ENCODE data around the gene DDX31.

Gene DDX31

GRCh38 chr9:132597073-132597775, 72.6 kb downstream of the DDX31 start:
- H3K27ac ChIP-seq: no peak overlapping the region
- TF ChIP-seq CTCF (conservative IDR thresholded peaks at IDR 0.05) (no peak), ZFX (IDR thresholded peaks at IDR 0.05) (no peak)

- TF ChIP-seq ZFX (IDR thresholded peaks at IDR 0.05) (no peak), CTCF (conservative IDR thresholded peaks at IDR 0.05) (no peak)
- H3K27ac ChIP-seq: no peak overlapping the region
These were observed 73.6 kb downstream of the DDX31 start for GRCh38 chr9:132596200-132596599.

- no peak overlapping the region for H3K27ac ChIP-seq
- TF ChIP-seq CTCF (conservative IDR thresholded peaks at IDR 0.05) (no peak), ZFX (IDR thresholded peaks at IDR 0.05) (no peak)
These were observed 74.5 kb downstream of the DDX31 start for GRCh38 chr9:132595319-132595718.

GRCh38 chr9:132594412-132594811, 75.4 kb downstream of the DDX31 start:
- no peak overlapping the region for H3K27ac ChIP-seq
- TF ChIP-seq CTCF (conservative IDR thresholded peaks at IDR 0.05): no peak
- TF ChIP-seq ZFX (IDR thresholded peaks at IDR 0.05): no peak

- H3K27ac ChIP-seq: no peak overlapping the region
- no peak for TF ChIP-seq ZFX (IDR thresholded peaks at IDR 0.05)
- TF ChIP-seq CTCF (conservative IDR thresholded peaks at IDR 0.05): no peak
These were observed 77.3 kb downstream of the DDX31 start for GRCh38 chr9:132592451-132592850.

GRCh38 chr9:132591751-132592314, 78.0 kb downstream of the DDX31 start:
- no peak for TF ChIP-seq ZFX (IDR thresholded peaks at IDR 0.05)
- no peak for TF ChIP-seq CTCF (conservative IDR thresholded peaks at IDR 0.05)
- H3K27ac ChIP-seq: no peak overlapping the region

GRCh38 chr9:132591244-132591643, 78.5 kb downstream of the DDX31 start:
- TF ChIP-seq ZFX (IDR thresholded peaks at IDR 0.05) (no peak), CTCF (conservative IDR thresholded peaks at IDR 0.05) (no peak)
- H3K27ac ChIP-seq: no peak overlapping the region

All from C4-2B (cell line).